Mesendoderm (in vitro differentiated cells): ENCODE results near the gene GASK1A.

ENCODE experiments used
- DNase-seq: peaks from one replicate; pipeline ENCODE4 v3.0.0; 2013
- H2AK5ac ChIP-seq: 2 replicates; pipeline ENCODE4 v1.6.1; 2013; ENCODE audit warnings: low read length, inconsistent platforms
- H2BK120ac ChIP-seq: 2 replicates; pipeline ENCODE4 v1.6.1; 2013; ENCODE audit warnings: low read depth, mild to moderate bottlenecking, low read length, moderate library complexity, mixed read lengths
- H2BK15ac ChIP-seq: replicated peaks from 2 replicates; pipeline ENCODE4 v1.6.1; 2013; ENCODE audit warnings: low read depth, mild to moderate bottlenecking, moderate library complexity
- H2BK5ac ChIP-seq: 2 replicates; pipeline ENCODE4 v1.6.1; 2013; ENCODE audit warnings: low read length, inconsistent platforms
- H3K18ac ChIP-seq: 2 replicates; pipeline ENCODE4 v1.6.1; 2013; ENCODE audit warnings: mild to moderate bottlenecking, low read length, mixed read lengths
- H3K23ac ChIP-seq: one replicate; pipeline ENCODE4 v1.6.1; 2013; ENCODE audit warnings: low read length
- H3K27ac ChIP-seq: 2 replicates; pipeline ENCODE4 v1.5.1; 2013; ENCODE audit warnings: low read depth, mild to moderate bottlenecking, inconsistent platforms, low read length, moderate library complexity
- H3K27me3 ChIP-seq: 2 replicates; pipeline ENCODE4 v1.6.1; 2013; ENCODE audit warnings: low read length, control low read depth, mild to moderate bottlenecking, inconsistent platforms; ENCODE audit not compliant: insufficient read depth, poor library complexity
- H3K36me3 ChIP-seq: 2 replicates; pipeline ENCODE4 v1.6.1; 2013; ENCODE audit warnings: low read length, inconsistent platforms; ENCODE audit not compliant: control insufficient read depth, insufficient read depth
- H3K4ac ChIP-seq: one replicate; pipeline ENCODE4 v1.6.1; 2013; ENCODE audit warnings: low read depth, mild to moderate bottlenecking, low read length, moderate library complexity
- H3K4me1 ChIP-seq: 2 replicates; pipeline ENCODE4 v1.6.1; 2013; ENCODE audit warnings: low read depth, low read length, inconsistent platforms; ENCODE audit not compliant: control insufficient read depth
- H3K4me2 ChIP-seq: 2 replicates; pipeline ENCODE4 v1.6.1; 2013; ENCODE audit warnings: low read length
- H3K4me3 ChIP-seq: 2 replicates; pipeline ENCODE4 v1.5.1; 2013; ENCODE audit warnings: mild to moderate bottlenecking, low read length
- H3K56ac ChIP-seq: one replicate; pipeline ENCODE4 v1.6.1; 2013; ENCODE audit warnings: low read length
- H3K79me1 ChIP-seq: 2 replicates; pipeline ENCODE4 v1.6.1; 2013; ENCODE audit warnings: low read length, inconsistent platforms
- H3K79me2 ChIP-seq: 2 replicates; pipeline ENCODE4 v1.6.1; 2013; ENCODE audit warnings: mild to moderate bottlenecking, low read length; ENCODE audit not compliant: control insufficient read depth, insufficient read depth
- H3K9ac ChIP-seq: 2 replicates; pipeline ENCODE4 v1.6.1; 2013; ENCODE audit warnings: low read length, inconsistent platforms
- H4K5ac ChIP-seq: one replicate; pipeline ENCODE4 v1.6.1; 2013; ENCODE audit warnings: low read length
- H4K8ac ChIP-seq: one replicate; pipeline ENCODE4 v1.6.1; 2013; ENCODE audit warnings: low read depth, mild to moderate bottlenecking, control low read depth, low read length, moderate library complexity
- WGBS: extraction: QIAGEN DNeasy Blood & Tissue Kit; methylation state at CpG from one replicate; pipeline ENCODE4 v1.1.7; 2013; ENCODE audit warnings: low lambda C conversion rate, missing lambda C conversion rate; ENCODE audit not compliant: insufficient coverage; ENCODE audit errors: extremely low coverage; 5-methylcytosine and 5-hydroxymethylcytosine counted together

The GASK1A gene

DNA sequence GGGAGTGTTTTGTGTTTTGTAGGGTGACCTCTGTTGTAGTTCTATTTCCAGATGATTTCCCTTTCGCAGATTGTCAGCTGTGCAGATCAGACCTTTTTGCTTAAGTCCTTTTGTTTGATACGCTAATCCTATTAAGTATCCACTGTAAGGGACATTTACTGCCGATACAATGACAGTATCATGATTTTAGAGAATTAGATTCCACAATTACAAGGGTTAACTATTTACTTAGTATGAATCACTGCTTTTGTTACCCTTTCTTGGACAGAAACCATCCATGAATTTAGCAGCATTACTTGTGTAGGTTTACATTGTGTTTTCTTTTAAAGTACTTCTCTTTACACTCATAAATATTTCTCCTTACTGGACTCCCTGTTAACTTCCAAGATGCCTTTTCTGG is 41.8 kb upstream of the GASK1A start:
- no CpG with 5 or more reads among the region's 3 CpGs for WGBS
- Histone ChIP-seq H2AK5ac (no peak overlapping the region), H3K4me1 (no peaks in the 10 kb centered on the region), H3K18ac (no peak overlapping the region), H3K23ac (no peak overlapping the region), H3K56ac (no peak overlapping the region), H3K27me3 (no peaks in the 10 kb centered on the region), H2BK15ac (no peak overlapping the region), H3K36me3 (no peaks in the 10 kb centered on the region), H3K9ac (no peak overlapping the region), H3K4me2 (no peak overlapping the region), H4K5ac (no peak overlapping the region), H3K4ac (no peak overlapping the region), H2BK5ac (no peak overlapping the region), H3K79me2 (no peaks in the 10 kb centered on the region), H3K79me1 (no peaks in the 10 kb centered on the region), H3K27ac (no peak overlapping the region), H2BK120ac (no peak overlapping the region), H4K8ac (no peak overlapping the region), H3K4me3 (no peak overlapping the region)
- DNase-seq: no peak

DNA sequence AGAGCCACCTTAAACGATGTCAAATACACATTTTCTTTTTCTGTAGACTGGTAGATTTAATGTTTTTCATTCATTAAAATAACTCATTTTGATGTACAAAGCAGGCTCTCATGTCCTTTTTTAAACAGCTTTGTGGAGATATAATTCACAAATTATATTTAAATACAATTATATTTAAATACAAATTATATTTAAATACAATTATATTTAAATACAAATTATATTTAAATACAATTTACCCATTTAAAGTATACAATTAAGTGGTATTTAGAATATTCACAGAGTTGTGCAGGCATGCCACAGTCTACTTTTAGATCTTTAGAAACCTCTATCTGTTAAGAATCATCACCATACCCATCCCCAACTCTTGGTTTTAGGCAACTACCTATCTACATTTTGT is 36.4 kb upstream of the GASK1A start:
- no peak for DNase-seq
- H4K8ac ChIP-seq: no peak overlapping the region
- H2BK120ac ChIP-seq: no peak overlapping the region
- no peak overlapping the region for H3K18ac ChIP-seq
- H3K4me3 ChIP-seq: no peak overlapping the region
- no peak overlapping the region for H4K5ac ChIP-seq
- no peaks in the 10 kb centered on the region for H3K27me3 ChIP-seq
- no peak overlapping the region for H3K9ac ChIP-seq
- H3K23ac ChIP-seq: no peak overlapping the region
- no peak overlapping the region for H2AK5ac ChIP-seq
- no peaks in the 10 kb centered on the region for H3K79me1 ChIP-seq
- H2BK15ac ChIP-seq: no peak overlapping the region
- no peak overlapping the region for H3K56ac ChIP-seq
- no peaks in the 10 kb centered on the region for H3K4me1 ChIP-seq
- no peak overlapping the region for H3K4me2 ChIP-seq
- H3K36me3 ChIP-seq: no peaks in the 10 kb centered on the region
- H3K27ac ChIP-seq: no peak overlapping the region
- H3K79me2 ChIP-seq: no peaks in the 10 kb centered on the region
- H2BK5ac ChIP-seq: no peak overlapping the region
- H3K4ac ChIP-seq: no peak overlapping the region
- no CpG with 5 or more reads among the region's 1 CpG for WGBS

DNA sequence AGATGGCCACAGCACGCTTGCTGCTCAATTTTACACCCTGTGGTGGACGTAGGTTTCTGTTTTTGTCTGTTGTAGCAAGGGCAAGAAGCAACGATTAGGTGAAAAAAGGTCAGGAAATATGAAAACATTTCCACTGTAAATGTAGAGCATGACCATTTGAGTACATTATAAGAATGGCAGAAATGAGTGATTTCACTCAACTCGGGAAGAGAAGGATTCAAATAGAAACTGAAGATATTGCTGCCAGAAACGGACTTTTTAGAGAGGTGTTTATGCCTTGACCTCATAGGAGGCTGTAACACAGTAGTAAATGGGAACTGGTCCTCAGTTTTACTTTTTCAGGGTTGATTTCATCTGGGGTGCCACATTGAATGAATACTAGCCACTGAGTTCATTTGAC is 33.1 kb upstream of the GASK1A start:
- Histone ChIP-seq H3K27ac (no peak overlapping the region), H3K9ac (no peak overlapping the region), H3K27me3 (no peaks in the 10 kb centered on the region), H3K79me2 (no peaks in the 10 kb centered on the region), H3K23ac (no peak overlapping the region), H2BK15ac (no peak overlapping the region), H3K4me2 (no peak overlapping the region), H2BK120ac (no peak overlapping the region), H3K36me3 (no peaks in the 10 kb centered on the region), H3K4ac (no peak overlapping the region), H2AK5ac (no peak overlapping the region), H4K8ac (no peak overlapping the region), H3K4me3 (no peak overlapping the region), H3K79me1 (no peaks in the 10 kb centered on the region), H2BK5ac (no peak overlapping the region), H3K56ac (no peak overlapping the region), H4K5ac (no peak overlapping the region), H3K18ac (no peak overlapping the region), H3K4me1 (no peaks in the 10 kb centered on the region)
- DNase-seq: no peak
- WGBS: no CpG with 5 or more reads among the region's 5 CpGs

DNA sequence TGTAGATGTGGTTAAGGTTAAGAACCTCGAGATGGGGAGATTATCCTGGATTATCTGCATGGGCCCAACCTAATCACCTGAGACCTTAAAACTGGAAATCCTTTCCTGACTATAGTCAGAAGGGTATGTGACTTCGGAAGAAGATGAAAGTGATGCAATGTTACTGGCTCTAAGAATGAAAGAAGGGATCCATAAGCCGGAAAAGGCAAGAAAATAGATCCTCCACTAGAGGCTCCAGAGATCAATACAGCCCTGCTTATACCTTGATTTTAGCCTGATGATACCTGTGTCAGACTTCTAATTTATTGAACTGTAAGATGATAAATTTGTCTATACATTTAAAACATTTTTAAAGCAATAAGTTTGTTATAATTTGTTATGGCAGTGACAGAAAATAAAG is 21.5 kb upstream of the GASK1A start:
- Histone ChIP-seq H3K9ac (no peak overlapping the region), H3K4ac (no peak overlapping the region), H4K8ac (no peak overlapping the region), H3K4me2 (no peak overlapping the region), H3K18ac (no peak overlapping the region), H3K23ac (no peak overlapping the region), H4K5ac (no peak overlapping the region), H3K4me1 (no peaks in the 10 kb centered on the region), H3K27ac (no peak overlapping the region), H3K56ac (no peak overlapping the region), H2BK5ac (no peak overlapping the region), H2BK120ac (no peak overlapping the region), H2AK5ac (no peak overlapping the region), H3K36me3 (no peaks in the 10 kb centered on the region), H2BK15ac (no peak overlapping the region), H3K79me1 (no peaks in the 10 kb centered on the region), H3K4me3 (no peak overlapping the region), H3K79me2 (no peaks in the 10 kb centered on the region), H3K27me3 (no peaks in the 10 kb centered on the region)
- no CpG with 5 or more reads among the region's 3 CpGs for WGBS
- DNase-seq: peak; percentile 18

DNA sequence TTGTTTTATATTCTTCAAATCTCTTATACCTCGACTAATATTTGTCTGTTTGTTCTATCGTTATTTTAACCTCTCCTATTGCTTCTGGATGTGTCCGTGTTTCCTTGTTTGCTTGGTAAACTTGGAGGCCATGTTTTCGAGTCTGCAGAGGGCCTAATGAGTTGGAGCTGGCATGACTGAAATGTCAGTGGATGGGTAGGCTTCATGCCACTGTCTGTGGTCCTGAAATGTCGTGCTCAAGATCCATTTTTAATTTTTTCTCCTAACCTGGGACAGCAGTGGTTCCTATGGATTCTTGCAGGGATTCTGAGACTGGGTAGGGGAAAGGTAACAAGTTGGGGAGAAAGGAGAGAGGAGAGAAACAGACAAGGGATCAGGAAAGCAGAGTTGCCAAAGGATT is 18.8 kb upstream of the GASK1A start:
- no peak overlapping the region for H2BK5ac ChIP-seq
- H3K4me1 ChIP-seq: no peaks in the 10 kb centered on the region
- WGBS: no CpG with 5 or more reads among the region's 5 CpGs

DNA sequence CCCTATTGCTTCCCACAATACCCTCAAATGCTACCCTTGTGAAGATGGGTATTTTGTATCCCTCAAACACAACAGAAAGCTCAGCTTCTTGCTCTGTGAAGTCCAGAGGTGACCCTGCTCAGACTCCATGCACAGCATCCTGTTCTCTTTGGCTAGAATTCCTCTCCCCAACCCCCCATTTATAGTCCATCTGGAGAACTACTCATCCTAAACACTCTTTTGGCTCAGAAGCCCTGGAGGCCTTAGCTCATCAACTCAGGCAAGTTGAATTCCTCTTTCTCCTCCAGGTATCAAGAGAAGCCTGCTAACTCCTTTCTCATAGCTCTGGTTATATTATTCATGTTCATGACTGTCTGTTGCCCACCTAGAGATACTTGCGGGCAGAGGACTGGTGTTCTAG is 18.3 kb upstream of the GASK1A start:
- no peak overlapping the region for H4K8ac ChIP-seq
- no peak overlapping the region for H2BK15ac ChIP-seq
- H3K56ac ChIP-seq: no peak overlapping the region
- H3K9ac ChIP-seq: no peak overlapping the region
- no peak overlapping the region for H3K23ac ChIP-seq
- H2BK5ac ChIP-seq: no peak overlapping the region
- H3K4me2 ChIP-seq: no peak overlapping the region
- H4K5ac ChIP-seq: no peak overlapping the region
- no peaks in the 10 kb centered on the region for H3K4me1 ChIP-seq
- no peaks in the 10 kb centered on the region for H3K79me1 ChIP-seq
- H3K27me3 ChIP-seq: no peaks in the 10 kb centered on the region
- no peak overlapping the region for H3K27ac ChIP-seq
- no peaks in the 10 kb centered on the region for H3K36me3 ChIP-seq
- no peak overlapping the region for H3K4ac ChIP-seq
- H3K79me2 ChIP-seq: no peaks in the 10 kb centered on the region
- H2AK5ac ChIP-seq: no peak overlapping the region
- DNase-seq: no peak
- H3K18ac ChIP-seq: no peak overlapping the region
- H3K4me3 ChIP-seq: no peak overlapping the region
- H2BK120ac ChIP-seq: no peak overlapping the region
- no CpG with 5 or more reads among the region's 1 CpG for WGBS

More for the DNA sequence above, 18.8 kb upstream of the GASK1A start:
- Histone ChIP-seq H2AK5ac (no peak overlapping the region), H3K9ac (no peak overlapping the region), H3K79me2 (no peaks in the 10 kb centered on the region), H2BK120ac (no peak overlapping the region), H3K79me1 (no peaks in the 10 kb centered on the region), H3K4me3 (no peak overlapping the region), H4K5ac (no peak overlapping the region), H3K4me2 (no peak overlapping the region), H3K4ac (no peak overlapping the region), H4K8ac (no peak overlapping the region), H2BK15ac (no peak overlapping the region), H3K36me3 (no peaks in the 10 kb centered on the region), H3K27ac (no peak overlapping the region), H3K18ac (no peak overlapping the region), H3K56ac (no peak overlapping the region), H3K27me3 (no peaks in the 10 kb centered on the region), H3K23ac (no peak overlapping the region)
- DNase-seq: peak; percentile 21
